PC-9 (cell line): ENCODE measurements around the gene RAD1.

ENCODE experiments used
- EZH2 ChIP-seq: fragments of 200-600 bp; sonication (generic); IDR thresholded peaks from 2 replicates; pipeline ENCODE4 v1.8.0; 2017; ENCODE audit warnings: antibody characterized with exemption, low read depth
- TF ChIP-seq, protein P1 (sequence below): fragments of 200-600 bp; sonication (generic); conservative IDR thresholded peaks from 2 replicates; pipeline ENCODE4 v1.6.1; 2017; ENCODE audit warnings: mixed run types, antibody characterized with exemption, mild to moderate bottlenecking, moderate library complexity

DNA sequence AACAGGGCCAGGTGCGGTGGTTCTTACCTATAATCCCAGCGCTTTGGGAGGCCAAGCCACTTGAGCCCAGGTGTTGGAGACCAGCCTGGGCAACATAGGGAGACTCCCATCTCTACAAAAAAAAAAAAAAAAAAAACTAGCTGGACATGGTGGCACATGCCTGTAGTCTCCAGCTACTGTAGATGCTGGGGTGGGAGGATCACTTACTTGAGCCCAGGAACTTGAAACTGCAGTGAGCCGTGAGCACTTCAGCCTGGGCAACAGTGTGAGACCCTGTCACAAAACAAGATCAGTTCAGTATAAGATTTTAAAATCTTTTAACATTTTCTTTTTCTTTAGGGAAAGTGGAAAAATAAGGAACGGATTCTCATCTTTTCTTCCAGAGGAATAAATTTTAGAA, 2.7 kb upstream of the RAD1 start:
- TF ChIP-seq, protein P1, sequence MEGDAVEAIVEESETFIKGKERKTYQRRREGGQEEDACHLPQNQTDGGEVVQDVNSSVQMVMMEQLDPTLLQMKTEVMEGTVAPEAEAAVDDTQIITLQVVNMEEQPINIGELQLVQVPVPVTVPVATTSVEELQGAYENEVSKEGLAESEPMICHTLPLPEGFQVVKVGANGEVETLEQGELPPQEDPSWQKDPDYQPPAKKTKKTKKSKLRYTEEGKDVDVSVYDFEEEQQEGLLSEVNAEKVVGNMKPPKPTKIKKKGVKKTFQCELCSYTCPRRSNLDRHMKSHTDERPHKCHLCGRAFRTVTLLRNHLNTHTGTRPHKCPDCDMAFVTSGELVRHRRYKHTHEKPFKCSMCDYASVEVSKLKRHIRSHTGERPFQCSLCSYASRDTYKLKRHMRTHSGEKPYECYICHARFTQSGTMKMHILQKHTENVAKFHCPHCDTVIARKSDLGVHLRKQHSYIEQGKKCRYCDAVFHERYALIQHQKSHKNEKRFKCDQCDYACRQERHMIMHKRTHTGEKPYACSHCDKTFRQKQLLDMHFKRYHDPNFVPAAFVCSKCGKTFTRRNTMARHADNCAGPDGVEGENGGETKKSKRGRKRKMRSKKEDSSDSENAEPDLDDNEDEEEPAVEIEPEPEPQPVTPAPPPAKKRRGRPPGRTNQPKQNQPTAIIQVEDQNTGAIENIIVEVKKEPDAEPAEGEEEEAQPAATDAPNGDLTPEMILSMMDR = no peak
- TF ChIP-seq EZH2 = no peak
